ENCODE results near the gene HERC3.

GRCh38 chr4:88744609-88745008 is 152.3 kb downstream of the HERC3 start:
- TF ChIP-seq POLR2A (IDR thresholded peaks at IDR 0.05; ENCODE audit: low read depth, low read length), result no peak
- no peak for TF ChIP-seq POLR2AphosphoS5 (IDR thresholded peaks at IDR 0.05; ENCODE audit: low read depth, low read length)
- TF ChIP-seq TAF1 (IDR thresholded peaks at IDR 0.05; ENCODE audit: low read depth, low read length), result no peak
- TF ChIP-seq SPI1 (IDR thresholded peaks at IDR 0.05; ENCODE audit: low read depth, low read length), result no peak
- TF ChIP-seq PAX5 (IDR thresholded peaks at IDR 0.05; ENCODE audit: insufficient read depth, low read length, severe bottlenecking), result no peak

Data from GM12891 (cell line).